ENCODE results near the gene TBX20.
A peak's percentile ranks its signal among the peaks of the same experiment; 100 is the strongest.
"Not testable (repeated sequence)": the region's sequence is repeated elsewhere in the genome, so short reads cannot be mapped to it uniquely, and the experiment has no call there.

TBX20 gene

DNA sequence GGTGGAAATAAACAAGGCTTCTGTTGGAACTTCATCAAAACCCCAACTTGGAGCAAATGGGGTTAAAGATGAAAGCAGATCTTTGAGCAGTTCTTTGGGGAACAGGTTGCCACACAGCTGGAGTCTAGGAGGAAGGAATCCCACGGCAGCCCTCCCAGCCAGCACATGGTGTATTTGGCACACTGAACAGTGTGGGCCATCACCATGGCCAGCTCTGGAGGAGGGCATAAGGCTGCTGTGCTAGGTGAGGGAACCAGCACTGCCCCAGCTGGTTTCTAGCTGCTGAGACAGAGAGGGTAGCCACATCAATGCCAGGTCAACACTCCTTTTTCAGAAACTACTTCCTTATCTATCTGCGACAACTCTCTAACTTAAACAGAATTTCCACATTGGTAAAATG, 33.7 kb downstream of the TBX20 start:
- DNase-seq, result not testable (repeated sequence)

DNA sequence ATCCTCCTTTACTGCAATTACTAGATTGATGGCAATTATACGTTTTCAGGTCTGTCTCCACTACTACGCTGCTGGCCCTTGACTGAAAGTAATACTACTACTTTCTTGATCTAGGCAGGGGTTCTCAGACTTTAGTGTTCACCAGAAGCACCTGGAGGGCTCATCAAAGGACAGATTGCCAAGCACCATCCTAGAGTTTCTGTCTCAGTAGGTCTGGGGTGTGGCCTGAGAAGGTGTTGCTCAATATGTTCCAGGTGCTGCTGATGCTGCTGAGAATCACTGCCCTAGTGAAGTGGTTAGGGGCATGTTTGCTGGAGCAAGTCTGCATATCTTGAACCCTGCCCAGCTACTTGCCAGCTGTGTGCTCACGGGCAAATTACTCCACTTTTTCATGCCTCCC, 37.9 kb downstream of the TBX20 start:
- not testable (repeated sequence) for DNase-seq

DNA sequence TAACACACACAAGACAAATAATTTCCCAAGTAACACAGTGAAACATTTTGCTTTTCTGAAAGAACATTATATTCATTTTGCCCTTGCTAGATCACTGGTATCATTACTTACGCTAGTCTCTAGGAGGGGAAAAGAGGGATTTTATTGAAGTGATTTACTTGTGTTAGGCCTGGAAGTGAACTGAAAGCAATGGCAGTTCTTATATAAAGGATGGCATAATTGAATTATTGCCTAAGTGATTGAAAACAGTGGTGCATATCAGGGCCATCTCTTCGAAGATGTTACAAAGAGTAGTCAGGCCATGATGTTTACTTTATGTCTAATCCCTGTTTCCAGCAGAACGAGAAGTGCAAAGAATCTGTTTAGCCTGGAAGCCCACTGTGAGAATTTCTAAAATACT, 38.8 kb downstream of the TBX20 start:
- DNase-seq, result not testable (repeated sequence)

DNA sequence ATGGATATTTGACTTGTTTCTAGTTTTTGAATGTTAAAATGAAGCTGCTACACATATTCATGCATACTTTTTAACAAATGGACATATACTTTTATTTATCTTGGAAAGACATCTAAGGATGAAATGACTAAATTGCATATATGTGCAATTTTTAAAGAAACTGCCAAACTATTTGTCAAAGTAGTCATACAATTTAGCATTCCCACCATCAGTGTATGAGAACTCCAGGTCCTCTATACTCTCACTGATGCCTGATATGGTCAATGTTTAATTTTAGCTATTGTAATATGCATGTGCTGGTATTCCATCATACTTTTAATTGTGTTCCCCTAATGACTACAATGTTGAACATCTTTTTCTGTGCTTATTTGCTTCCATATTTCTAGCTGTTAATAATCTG, 47.0 kb downstream of the TBX20 start:
- not testable (repeated sequence) for DNase-seq

DNA sequence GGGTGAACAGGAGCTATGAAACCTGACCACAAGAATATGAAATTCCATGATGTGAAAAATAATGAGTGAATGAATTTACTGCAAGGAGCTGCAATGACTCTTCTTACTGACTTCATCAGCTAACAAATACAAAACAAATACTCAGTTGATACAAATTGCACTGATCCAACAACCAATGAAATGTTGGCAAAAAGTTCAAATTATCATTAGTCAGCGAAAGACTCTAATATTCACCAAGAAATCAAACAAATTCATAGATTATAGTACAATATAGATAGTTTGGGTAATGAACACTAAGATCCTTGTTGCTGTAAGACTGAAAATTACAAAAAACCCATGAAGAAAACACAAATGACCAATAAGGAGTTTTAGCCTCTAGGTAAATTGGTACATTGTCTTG, 49.0 kb downstream of the TBX20 start:
- not testable (repeated sequence) for DNase-seq

DNA sequence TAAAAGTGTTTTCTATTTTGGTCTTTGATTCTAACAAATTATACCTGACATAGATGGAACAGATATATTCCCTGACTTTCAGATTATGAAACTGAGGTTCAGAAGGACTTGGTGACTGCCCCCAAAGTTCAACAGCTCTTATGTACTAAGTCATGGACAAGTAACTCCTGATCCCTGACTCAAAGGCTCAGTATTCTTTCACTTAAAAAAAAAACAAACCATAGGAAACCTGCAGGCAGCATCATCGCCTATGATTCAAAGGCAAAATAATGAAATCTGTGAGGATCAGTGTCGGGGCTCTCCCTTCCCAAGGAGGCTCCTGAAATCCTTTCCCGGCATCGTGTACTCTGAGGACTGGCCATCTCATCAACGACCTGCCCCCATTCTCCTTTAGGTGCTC, 49.9 kb downstream of the TBX20 start:
- not testable (repeated sequence) for DNase-seq

DNA sequence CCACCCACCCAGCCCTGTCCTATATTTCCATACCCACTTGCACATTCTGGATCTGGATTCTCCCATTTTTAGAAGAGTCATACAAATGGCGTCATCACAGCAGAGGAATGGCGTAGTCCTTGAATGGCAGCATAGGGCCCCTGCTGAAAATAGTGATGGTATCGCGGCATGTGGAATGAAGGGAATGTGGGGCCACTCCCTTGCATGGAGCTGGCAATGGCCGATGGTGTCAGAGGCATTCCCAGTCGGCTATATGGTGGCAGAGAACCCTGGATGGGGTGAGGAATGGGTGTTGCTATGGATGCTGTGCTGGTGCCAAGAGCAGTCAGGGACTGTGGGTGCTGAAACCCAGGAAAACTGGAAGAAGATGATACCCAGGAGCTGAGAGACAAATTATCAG, 51.5 kb downstream of the TBX20 start:
- not testable (repeated sequence) for DNase-seq

DNA sequence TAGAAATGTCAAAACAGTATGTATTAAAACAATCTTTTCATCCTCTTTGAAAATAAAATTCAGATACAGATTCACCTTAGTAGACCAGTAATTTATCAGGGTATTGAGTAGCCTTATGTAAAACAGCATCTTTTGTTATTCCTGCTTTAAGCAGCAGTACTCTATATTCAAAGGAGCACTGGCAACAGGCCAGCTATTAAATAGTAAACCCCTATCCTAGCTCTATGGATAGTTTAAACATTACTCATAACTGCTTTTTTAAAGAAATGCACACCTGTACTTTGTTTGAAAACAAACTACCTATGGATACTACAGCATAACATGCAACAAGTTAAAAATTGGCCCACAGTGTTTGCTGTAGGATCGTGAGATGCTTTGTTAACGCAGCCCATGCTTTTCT, 53.7 kb downstream of the TBX20 start:
- not testable (repeated sequence) for DNase-seq

DNA sequence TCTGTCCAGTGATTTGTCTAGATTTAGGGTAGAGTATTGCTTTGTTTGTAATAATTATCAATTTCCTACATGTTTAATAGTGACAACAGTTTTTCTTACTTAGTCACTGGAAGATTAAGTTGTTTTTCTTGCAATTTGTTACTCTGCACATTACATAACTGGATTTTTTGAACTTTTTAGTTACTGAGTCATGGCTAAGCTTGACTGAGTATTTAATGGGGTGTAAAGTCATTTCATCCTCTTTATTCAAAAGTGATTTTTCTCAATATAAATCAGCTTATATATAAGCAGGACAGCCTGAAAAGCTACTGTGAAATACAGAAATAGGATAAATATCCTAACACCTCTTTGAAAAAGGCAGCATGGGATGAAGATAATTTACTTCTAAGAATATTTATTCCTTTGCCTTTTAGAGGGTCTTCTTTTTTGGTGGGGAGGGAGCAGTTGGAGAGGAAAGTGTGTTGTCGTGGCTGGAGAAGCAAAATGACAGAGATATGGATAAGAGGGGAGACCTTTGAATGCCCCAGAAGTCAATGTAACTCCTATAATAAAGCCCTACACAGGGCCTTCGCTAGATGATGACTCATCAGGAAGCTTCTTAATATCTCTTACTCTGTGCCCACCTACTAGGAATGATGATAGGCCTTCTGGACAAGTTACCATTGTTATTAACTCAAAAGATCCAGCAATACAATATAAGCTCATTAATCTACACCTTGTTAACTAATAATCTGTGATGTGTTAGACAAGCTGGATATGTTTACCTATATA, 55.3 kb downstream of the TBX20 start:
- not testable (repeated sequence) for DNase-seq

DNA sequence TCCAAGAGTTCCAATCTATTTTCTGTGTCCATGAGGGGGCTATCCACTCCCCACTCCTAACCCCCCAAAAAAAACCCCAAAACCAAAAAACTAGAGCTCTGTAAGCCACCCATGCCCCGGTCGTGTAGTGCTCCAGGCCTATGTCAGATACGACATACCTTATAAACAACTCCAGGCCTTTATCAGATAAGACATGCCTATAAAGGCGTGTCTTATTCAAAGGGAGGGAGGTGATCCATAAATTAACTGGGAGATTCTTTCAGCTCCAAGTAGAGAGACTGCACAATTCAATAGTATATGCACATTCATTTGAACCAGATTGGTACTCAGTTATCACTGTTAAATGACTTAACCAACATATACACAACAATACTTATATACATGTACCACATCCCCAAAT, 62.3 kb downstream of the TBX20 start:
- not testable (repeated sequence) for DNase-seq

DNA sequence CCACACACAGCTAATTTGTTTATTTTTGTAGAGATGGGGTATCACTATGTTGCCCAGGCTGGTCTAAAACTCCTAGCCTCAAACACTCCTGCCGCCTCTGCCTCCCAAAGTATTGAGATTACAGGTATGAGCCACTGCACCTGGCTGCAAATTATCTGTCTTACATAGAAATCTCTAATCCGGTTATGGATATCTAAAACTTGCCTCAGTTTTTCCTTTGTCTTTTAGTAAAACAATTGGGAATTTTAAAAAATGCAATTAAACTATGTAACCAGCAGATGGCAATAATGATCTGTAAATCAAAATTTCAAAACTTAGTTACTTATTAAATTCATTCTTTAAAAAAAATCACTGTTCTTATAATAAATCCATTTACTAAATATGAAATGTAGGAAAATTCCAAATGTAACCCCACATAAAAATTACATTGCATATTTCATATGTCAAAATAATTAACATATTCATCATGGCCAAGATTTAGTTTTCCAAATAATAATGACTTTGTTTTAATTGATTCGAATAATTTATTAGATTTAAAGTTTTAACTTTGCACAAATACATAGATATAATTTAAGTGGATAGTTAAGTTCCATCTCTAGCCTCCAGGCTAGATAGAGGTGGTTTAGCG, 63.6 kb downstream of the TBX20 start:
- DNase-seq, result not testable (repeated sequence)

DNA sequence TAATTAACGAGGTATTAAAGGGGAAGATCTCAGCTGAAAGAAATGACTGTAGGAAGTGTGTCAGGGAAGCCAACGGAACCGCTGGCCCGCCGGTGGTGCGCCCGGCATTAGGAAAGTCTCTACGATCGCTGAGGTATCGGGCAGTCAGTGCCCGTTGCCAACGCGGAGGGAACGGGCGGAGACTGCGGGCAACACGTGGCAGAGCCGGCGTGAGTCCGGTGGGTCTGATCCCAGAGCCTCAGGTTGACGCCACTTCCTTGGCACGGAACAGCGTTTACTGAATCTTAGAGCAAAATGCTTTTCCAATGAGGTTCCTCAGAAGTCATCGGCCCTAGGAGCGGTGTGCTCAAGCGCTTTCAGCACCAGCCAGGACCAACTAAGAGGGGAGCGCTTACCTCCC, 67.1 kb downstream of the TBX20 start:
- DNase-seq, result peak; percentile 1 to 6

DNA sequence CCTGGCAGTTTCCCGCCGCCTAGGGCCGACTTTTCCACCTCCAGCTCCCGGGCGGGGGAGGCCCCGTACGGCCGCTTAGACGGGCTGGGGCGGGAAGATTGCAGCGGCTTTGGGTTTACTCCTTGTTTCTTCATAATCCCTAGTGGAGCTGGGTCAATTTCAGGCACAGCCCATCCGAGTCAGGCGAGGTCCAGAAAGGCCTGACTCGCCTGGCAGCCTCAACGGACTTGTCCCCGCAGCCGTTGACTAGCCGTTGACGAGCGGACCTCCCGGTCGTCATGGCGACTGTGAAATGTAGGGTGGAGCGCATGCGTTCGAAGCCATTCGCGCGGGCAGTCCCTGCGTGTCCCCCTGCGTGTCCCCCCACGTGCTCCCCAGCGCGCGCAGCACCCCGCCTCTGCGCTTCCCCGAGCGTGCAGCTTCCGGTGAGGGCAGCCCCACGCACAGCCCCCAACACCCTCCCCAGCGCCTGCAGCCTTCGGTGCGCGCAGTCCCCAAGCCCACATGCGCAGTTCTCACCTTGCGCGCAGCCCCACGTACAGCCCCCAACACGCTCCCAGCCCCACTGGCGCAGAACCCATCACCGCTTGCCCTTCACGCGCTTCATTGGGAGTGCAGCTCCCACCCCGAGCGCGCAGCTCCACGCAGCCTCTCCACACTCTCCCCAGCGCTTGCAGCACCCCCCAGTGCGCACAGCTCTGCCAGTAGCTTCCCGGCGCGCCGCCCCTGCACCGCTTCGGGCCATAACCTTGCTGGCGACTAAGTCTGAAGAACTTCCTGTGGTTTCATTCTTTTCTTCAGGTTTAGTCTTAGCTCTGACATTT, 67.8 kb downstream of the TBX20 start:
- peak; percentile 2 to 8 for DNase-seq

DNA sequence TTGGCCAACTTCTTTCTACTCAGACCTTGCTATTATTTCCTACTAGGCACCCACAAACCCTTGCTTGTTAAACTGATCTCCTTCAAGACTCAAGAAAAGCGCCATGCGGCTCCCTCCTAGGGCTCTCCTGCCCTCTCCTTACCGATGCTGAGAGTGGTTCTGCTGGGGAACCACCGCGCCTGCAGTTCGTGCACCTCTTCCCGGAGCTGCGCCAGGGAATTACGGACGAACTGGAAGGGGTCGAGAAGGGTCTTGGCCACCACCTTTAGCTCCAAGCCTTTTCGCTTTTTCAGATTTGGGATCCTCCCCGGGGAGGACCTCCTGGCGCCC, 68.4 kb downstream of the TBX20 start:
- DNase-seq, result not testable (repeated sequence)

DNA sequence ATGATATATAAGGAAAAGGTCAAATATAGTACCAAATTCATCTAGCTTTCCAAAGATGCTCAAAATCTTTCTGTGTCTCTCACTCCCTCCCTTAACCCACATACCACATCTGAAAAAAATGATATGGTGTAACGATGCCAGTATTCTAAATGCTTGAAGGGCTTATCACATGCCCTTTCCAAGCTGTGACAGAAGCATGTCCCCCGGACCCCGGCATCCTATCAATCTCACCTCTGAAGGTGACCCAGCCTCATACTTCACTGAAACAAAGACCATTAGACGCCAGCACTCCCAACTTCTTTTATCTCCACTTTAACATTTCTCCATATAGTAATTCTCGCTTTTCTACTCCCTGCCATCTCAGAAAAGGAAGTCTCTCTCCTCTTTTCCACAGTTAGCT, 68.9 kb downstream of the TBX20 start:
- not testable (repeated sequence) for DNase-seq

DNA sequence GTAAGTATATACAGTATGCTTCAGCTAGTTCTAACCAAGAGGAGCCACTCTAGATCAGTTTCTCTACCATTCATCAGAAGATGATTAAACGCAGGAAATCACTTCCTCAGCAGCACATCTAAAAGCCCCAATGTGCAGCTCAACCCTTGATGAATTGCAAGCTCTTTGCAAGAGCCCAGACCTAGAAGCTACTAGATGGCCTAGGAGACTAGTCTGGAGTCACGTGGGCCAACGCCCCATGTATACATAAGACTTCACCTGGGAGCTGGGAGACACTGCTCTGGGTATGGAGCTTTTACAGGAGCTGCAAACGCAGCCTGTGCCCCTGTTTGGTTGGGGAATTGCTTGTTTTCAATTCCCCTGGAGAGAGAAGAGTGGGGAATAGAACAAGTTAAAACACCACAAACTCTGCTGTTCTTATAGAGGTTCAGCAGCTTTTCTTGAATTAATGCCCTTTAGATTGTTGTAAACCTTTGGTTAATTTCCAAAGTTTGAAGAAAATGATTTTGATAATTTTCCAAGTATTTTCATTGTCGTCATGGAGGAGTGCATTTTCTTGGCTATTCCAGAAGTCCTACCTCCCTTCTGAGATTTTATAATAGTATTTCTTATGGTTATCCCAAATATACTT, 69.9 kb downstream of the TBX20 start:
- not testable (repeated sequence) for DNase-seq

DNA sequence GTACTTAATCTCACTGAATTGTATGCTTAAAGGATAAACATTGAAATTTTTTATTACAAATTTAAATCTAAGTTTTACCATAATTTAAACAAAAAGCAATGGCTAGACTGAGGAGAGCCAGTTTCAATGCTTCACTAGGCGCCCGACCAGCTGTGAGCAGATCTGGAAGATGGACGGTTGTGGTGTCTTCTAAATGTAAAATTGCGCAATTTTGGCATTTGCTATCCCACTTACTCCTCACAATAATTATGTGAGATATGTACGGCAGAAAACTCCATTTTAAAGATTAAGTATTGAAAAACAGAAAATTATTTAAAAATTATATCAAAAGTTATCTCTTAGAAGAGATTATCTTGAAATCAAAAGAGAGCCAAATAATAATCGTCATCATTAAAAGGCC, 73.2 kb downstream of the TBX20 start:
- not testable (repeated sequence) for DNase-seq

DNA sequence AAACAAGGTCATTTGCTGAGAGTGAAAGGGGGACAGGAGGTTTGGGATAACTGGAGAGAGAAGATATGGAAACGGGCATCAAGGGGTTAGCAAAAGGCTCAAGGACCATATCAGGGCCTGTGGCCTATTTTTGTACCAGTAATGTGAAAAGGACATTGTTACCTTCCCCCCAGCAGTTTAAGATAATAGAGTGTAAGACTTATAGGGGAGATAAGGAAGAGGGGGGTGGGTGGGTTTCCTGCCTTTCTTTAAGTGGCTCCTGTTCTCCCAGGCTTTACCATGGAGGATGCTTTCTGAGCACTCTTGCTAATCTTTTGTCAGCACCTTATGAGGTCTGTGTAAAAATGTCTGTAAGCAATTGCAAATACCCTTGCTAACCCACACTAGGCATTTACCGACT, 80.7 kb downstream of the TBX20 start:
- not testable (repeated sequence) for DNase-seq

DNA sequence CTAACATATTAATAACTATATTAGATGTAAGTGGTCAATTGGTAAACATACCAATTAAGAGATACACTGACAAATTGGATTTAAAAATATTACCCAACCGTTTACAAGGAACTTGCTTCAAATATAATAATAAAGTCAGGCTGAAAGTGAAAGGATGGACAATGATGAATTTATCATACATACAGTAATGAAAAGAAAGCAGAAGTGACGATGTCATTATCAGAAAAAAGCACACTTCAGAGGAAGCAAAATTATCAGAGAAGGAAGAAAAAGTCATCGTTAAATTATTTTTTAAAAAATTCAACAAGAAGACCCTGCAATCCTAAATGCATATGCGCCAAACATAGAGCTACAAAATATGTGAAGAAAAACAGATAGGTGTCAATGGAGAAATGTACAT, 81.8 kb downstream of the TBX20 start:
- DNase-seq, result not testable (repeated sequence)

DNA sequence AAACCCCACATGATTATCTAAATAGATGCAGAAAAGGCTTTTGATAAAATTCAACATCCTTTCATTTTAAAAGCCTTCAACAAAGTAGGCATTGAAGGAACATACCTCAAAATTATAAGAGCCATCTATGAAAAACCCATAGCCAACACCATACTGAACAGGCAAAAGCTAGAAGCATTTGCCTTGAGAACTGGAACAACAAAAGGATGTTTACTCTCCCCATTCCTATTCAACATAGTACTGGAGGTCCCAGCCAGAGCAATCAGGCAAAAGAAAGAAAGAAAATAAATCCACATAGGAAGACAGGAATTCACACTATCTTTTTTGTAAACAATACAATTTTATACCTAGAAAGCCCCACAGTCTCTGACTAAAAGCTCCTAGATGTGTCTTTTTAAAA, 86.2 kb downstream of the TBX20 start:
- not testable (repeated sequence) for DNase-seq

DNA sequence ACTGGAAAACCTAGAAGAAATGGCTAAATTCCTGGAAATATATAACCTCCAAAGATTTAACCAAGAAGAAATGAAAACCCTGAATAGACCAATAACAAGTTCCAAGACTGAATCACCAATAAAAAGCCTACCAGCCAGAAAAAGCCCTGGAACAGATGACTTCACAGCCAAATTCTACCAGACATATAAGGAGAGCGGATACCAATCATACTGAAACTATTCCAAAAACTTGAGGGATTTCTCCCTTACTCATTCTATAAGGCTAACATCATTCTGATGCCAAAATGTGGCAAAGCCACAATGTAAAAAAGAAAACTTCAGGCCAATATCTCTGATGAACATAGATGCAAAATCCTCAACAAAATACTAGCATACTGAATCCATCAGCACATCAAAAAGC, 86.7 kb downstream of the TBX20 start:
- DNase-seq, result not testable (repeated sequence)

DNA sequence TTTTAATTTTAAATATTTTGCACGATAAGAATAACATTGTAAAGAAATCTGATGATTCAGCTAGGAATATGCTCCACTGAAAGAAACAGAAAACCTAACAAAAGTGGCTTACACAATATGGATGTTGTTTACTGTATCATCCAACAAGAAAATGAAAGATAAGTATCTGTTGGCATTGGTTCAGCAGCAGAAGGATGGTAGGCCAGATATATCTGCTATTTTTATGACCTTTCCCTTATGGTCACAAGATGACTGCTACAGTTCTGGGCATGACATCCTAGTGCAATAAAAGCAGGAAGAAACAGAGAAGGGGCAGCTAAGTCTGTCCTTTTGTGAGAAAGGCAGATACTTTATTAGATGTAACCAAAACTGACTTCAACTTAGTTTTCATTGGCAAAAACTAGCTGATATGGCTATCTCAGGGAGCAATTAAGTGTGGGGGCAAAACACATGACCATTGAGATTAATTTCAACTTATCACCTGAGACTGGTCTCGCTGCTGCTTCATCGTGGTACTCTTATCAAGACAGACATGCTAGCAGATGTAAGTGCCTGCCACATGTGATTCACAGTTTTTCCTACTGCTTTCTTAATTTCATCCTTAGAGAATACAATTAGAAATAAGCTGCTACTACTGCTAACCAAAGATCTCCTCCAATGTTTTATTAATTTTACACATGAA, 92.7 kb downstream of the TBX20 start:
- DNase-seq, result not testable (repeated sequence)
